ENCODE results near the gene ROBO1.
A peak's percentile ranks its signal among the peaks of the same experiment; 100 is the strongest.
"Not testable (repeated sequence)": the region's sequence is repeated elsewhere in the genome, so short reads cannot be mapped to it uniquely, and the experiment has no call there.

Gene ROBO1

GRCh38 chr3:78812166-78812565 lies 955.6 kb downstream of the ROBO1 start:
- no peak for DNase-seq (ENCODE audit: low spot score)

GRCh38 chr3:78809966-78810365 lies 957.8 kb downstream of the ROBO1 start:
- DNase-seq (ENCODE audit: low spot score) = no peak

GRCh38 chr3:78804251-78805037 lies 963.4 kb downstream of the ROBO1 start:
- DNase-seq (ENCODE audit: low spot score) = no peak

- no peak for DNase-seq (ENCODE audit: low spot score)
These were observed 965.3 kb downstream of the ROBO1 start for GRCh38 chr3:78802562-78802930.

- DNase-seq (ENCODE audit: low spot score) = no peak
These were observed 965.8 kb downstream of the ROBO1 start for GRCh38 chr3:78801926-78802561.

GRCh38 chr3:78799681-78800080 lies 968.1 kb downstream of the ROBO1 start:
- DNase-seq (ENCODE audit: low spot score) = no peak

- DNase-seq (ENCODE audit: low spot score) = no peak
These were observed 969.4 kb downstream of the ROBO1 start for GRCh38 chr3:78798266-78798832.

- no peak for DNase-seq (ENCODE audit: low spot score)
These were observed 973.4 kb downstream of the ROBO1 start for GRCh38 chr3:78794431-78794830.

- DNase-seq (ENCODE audit: low spot score) = no peak
These were observed 975.1 kb downstream of the ROBO1 start for GRCh38 chr3:78792733-78793132.

- DNase-seq (ENCODE audit: low spot score) = no peak
These were observed 975.6 kb downstream of the ROBO1 start for GRCh38 chr3:78792212-78792611.

- no peak for DNase-seq (ENCODE audit: low spot score)
These were observed 976.0 kb downstream of the ROBO1 start for GRCh38 chr3:78791753-78792152.

- DNase-seq (ENCODE audit: low spot score) = no peak
These were observed 979.0 kb downstream of the ROBO1 start for GRCh38 chr3:78788839-78789238.

GRCh38 chr3:78785004-78785403 lies 982.8 kb downstream of the ROBO1 start:
- no peak for DNase-seq (ENCODE audit: low spot score)

GRCh38 chr3:78781351-78781750 lies 986.4 kb downstream of the ROBO1 start:
- DNase-seq (ENCODE audit: low spot score) = peak; percentile 2

GRCh38 chr3:78765671-78766485 lies 1001.9 kb downstream of the ROBO1 start:
- no peak for DNase-seq (ENCODE audit: low spot score)

GRCh38 chr3:78764634-78765033 lies 1003.2 kb downstream of the ROBO1 start:
- no peak for DNase-seq (ENCODE audit: low spot score)

GRCh38 chr3:78762121-78762520 lies 1005.7 kb downstream of the ROBO1 start:
- no peak for DNase-seq (ENCODE audit: low spot score)

- no peak for DNase-seq (ENCODE audit: low spot score)
These were observed 1006.7 kb downstream of the ROBO1 start for GRCh38 chr3:78761126-78761525.

- no peak for DNase-seq (ENCODE audit: low spot score)
These were observed 1010.1 kb downstream of the ROBO1 start for GRCh38 chr3:78757731-78758130.

GRCh38 chr3:78754066-78754743 lies 1013.6 kb downstream of the ROBO1 start:
- no peak for DNase-seq (ENCODE audit: low spot score)

GRCh38 chr3:78751266-78751665 lies 1016.5 kb downstream of the ROBO1 start:
- no peak for DNase-seq (ENCODE audit: low spot score)

GRCh38 chr3:78750291-78750690 lies 1017.5 kb downstream of the ROBO1 start:
- not testable (repeated sequence) for DNase-seq (ENCODE audit: low spot score)

Measured in SK-N-DZ (cell line).